HG02678 (cell line): ENCODE measurements around the gene PHLDA3.

Experiments
- ATAC-seq: cut with Tn5 transposase; IDR thresholded peaks from one replicate; pipeline ENCODE4 v1.9.1; 2021; ENCODE audit warnings: mild to moderate bottlenecking, moderate library complexity; ENCODE audit not compliant: unreplicated experiment

Gene PHLDA3

GRCh38 chr1:201468501-201468843 is 516 bp downstream of the PHLDA3 start:
- ATAC-seq: peak; percentile 37

- no peak for ATAC-seq
These were observed 2.5 kb downstream of the PHLDA3 start for GRCh38 chr1:201466492-201466891.

GRCh38 chr1:201465698-201466290 is 3.2 kb downstream of the PHLDA3 start:
- no peak for ATAC-seq

GRCh38 chr1:201463071-201463552 is 5.9 kb downstream of the PHLDA3 start:
- ATAC-seq: no peak

- ATAC-seq: no peak
These were observed 7.1 kb downstream of the PHLDA3 start for GRCh38 chr1:201461645-201462441.

GRCh38 chr1:201460814-201461644 is 8.0 kb downstream of the PHLDA3 start:
- ATAC-seq: no peak

- ATAC-seq: no peak
These were observed 9.2 kb downstream of the PHLDA3 start for GRCh38 chr1:201459775-201460174.

- no peak for ATAC-seq
These were observed 9.9 kb downstream of the PHLDA3 start for GRCh38 chr1:201459052-201459451.

- ATAC-seq: no peak
These were observed 11.5 kb downstream of the PHLDA3 start for GRCh38 chr1:201457508-201457960.

- no peak for ATAC-seq
These were observed 12.3 kb downstream of the PHLDA3 start for GRCh38 chr1:201456499-201457309.

GRCh38 chr1:201455098-201455497 is 13.9 kb downstream of the PHLDA3 start:
- ATAC-seq: no peak

GRCh38 chr1:201454608-201455007 is 14.4 kb downstream of the PHLDA3 start:
- no peak for ATAC-seq

GRCh38 chr1:201452866-201453265 is 16.1 kb downstream of the PHLDA3 start:
- ATAC-seq: no peak

- no peak for ATAC-seq
These were observed 18.2 kb downstream of the PHLDA3 start for GRCh38 chr1:201450721-201451291.

- ATAC-seq: no peak
These were observed 20.0 kb downstream of the PHLDA3 start for GRCh38 chr1:201448990-201449389.

GRCh38 chr1:201447903-201448871 is 20.8 kb downstream of the PHLDA3 start:
- ATAC-seq: peak; percentile 68

GRCh38 chr1:201445310-201445709 is 23.7 kb downstream of the PHLDA3 start:
- no peak for ATAC-seq

- no peak for ATAC-seq
These were observed 24.2 kb downstream of the PHLDA3 start for GRCh38 chr1:201444792-201445191.

GRCh38 chr1:201443747-201444146 is 25.2 kb downstream of the PHLDA3 start:
- no peak for ATAC-seq
